Breast epithelium (tissue), 4 donors: ENCODE data around the gene TBC1D2B. TPM values are rescaled to one million over a fixed set of nuclear protein-coding genes. Genes with fewer than 3 reads are reported as not detected.
"Not testable (repeated sequence)": the region's sequence is repeated elsewhere in the genome, so short reads cannot be mapped to it uniquely, and the experiment has no call there.

Source experiments
- DNase-seq, 2 donors: peaks; one replicate each; pipeline ENCODE4 v3.0.0-alpha.2; 2019; ENCODE audit warnings: low spot score in 2 of 2
- H3K27ac ChIP-seq, 2 donors: fragments of 200-600 bp; sonication (generic) in 1 of 2; one replicate each; pipeline ENCODE4 v1.5.1; 2016 to 2019; ENCODE audit warnings: mild to moderate bottlenecking in 1 of 2
- H3K27me3 ChIP-seq, 2 donors: fragments of 200-600 bp; sonication (generic) in 1 of 2; one replicate each; pipeline versions ENCODE4 v1.5.1 to v1.6.0; 2017 to 2019; ENCODE audit warnings: control low read depth in 1 of 2, mild to moderate bottlenecking in 1 of 2
- H3K36me3 ChIP-seq: fragments of 200-600 bp; one replicate; pipeline ENCODE4 v1.5.1; 2019
- H3K4me1 ChIP-seq, 2 donors: fragments of 200-600 bp; sonication (generic); one replicate each; pipeline ENCODE4 v1.5.1; 2016 to 2019; ENCODE audit warnings: control low read depth in 1 of 2
- H3K4me3 ChIP-seq, 3 donors: fragments of 200-600 bp; sonication (generic); 1 replicate in 2 of 3; 2 replicates in 1 of 3; pipeline ENCODE4 v1.5.1; 2016 to 2019; ENCODE audit warnings: mild to moderate bottlenecking in 3 of 3, moderate library complexity in 2 of 3
- H3K9me3 ChIP-seq, 2 donors: fragments of 200-600 bp; sonication (generic) in 1 of 2; one replicate each; pipeline ENCODE4 v1.5.1; 2016 to 2019; ENCODE audit warnings: control low read depth in 1 of 2
- POLR2A ChIP-seq: fragments of 450-650 bp; IDR thresholded peaks from one replicate; pipeline ENCODE4 v1.6.1; 2016; ENCODE audit warnings: antibody characterized with exemption, mild to moderate bottlenecking, moderate library complexity
- POLR2AphosphoS5 ChIP-seq, 3 donors: sonication (generic); formaldehyde crosslinking; IDR thresholded peaks; one replicate each; pipeline ENCODE4 v1.6.1; 2017; ENCODE audit warnings: antibody characterized with exemption in 3 of 3
- intact Hi-C: fragments of 100-400 bp; cut with DNase I; formaldehyde crosslinking; loops from one replicate; pipeline ENCODE4 v1.15.1; 2023; ENCODE audit warnings: low total_unique reads
- total RNA-seq, 3 donors: library from RNA; depleted of rRNA; stranded (reverse); fragments of >200 nt; gene quantifications; one replicate each; pipeline ENCODE4 v1.1.0, GENCODE V29; 2016
- TF ChIP-seq, protein P1 (sequence below), 3 donors: fragments of 450-650 bp; IDR thresholded peaks; one replicate each; pipeline ENCODE4 v1.5.1; 2016 to 2017; ENCODE audit warnings: antibody characterized with exemption in 3 of 3, mild to moderate bottlenecking in 3 of 3, moderate library complexity in 3 of 3

Gene TBC1D2B
- total RNA-seq, 3 donors from 2014 or later, result 44.9 to 71.0 (median 69.2) TPM

DNA sequence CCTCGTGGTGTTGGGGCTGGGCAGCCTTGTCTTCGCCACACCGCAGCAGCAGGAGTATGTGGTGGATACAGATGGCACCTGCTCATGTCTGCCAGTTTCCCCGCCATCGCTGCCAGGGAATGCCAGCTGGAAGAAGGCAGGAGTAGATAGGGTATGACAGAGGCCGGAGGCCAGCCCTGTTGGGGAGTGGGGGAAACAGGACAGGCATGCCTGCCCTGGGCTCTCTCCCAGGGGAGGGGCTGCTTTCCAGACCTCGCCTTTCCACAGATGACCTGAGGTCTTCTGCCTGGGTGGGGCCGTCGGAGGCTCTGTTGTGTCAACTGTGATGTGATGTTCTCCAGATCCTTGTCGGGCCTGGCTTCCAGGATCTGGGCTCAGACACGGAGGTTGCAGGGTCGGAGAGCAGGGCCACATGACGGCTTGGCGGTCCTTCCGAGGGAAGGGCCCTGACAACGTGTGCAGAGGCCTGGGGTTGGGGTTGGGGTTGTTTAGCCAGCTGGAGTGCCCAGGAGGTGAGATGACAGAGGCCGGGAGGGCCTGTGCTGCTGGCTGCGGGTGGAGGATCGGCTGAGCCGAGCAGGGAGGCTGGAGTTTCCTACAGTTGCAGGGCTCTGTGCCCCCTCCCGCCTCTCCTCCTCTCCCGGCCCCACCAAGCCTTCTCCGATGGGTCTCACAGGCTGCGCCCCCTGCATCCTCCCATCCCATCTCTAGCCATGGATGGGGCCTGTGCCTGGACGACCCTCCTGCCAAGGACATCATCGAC is 102.0 kb downstream of the TBC1D2B start:
- Histone ChIP-seq H3K9me3 (no peaks in the 10 kb centered on the region), H3K36me3 (no peaks in the 10 kb centered on the region), H3K27ac (no peak overlapping the region), H3K27me3 (no peaks in the 10 kb centered on the region), H3K4me1 (no peaks in the 10 kb centered on the region), H3K4me3 (no peak overlapping the region)
- no peak for TF ChIP-seq POLR2AphosphoS5 (IDR thresholded peaks at IDR 0.05)
- TF ChIP-seq POLR2A, result no peak
- TF ChIP-seq, protein P1, sequence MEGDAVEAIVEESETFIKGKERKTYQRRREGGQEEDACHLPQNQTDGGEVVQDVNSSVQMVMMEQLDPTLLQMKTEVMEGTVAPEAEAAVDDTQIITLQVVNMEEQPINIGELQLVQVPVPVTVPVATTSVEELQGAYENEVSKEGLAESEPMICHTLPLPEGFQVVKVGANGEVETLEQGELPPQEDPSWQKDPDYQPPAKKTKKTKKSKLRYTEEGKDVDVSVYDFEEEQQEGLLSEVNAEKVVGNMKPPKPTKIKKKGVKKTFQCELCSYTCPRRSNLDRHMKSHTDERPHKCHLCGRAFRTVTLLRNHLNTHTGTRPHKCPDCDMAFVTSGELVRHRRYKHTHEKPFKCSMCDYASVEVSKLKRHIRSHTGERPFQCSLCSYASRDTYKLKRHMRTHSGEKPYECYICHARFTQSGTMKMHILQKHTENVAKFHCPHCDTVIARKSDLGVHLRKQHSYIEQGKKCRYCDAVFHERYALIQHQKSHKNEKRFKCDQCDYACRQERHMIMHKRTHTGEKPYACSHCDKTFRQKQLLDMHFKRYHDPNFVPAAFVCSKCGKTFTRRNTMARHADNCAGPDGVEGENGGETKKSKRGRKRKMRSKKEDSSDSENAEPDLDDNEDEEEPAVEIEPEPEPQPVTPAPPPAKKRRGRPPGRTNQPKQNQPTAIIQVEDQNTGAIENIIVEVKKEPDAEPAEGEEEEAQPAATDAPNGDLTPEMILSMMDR (IDR thresholded peaks at IDR 0.05), result no peak
- intact Hi-C loops, result no loop called here
- peak in 1 of 2 donors; percentile 50 for DNase-seq

DNA sequence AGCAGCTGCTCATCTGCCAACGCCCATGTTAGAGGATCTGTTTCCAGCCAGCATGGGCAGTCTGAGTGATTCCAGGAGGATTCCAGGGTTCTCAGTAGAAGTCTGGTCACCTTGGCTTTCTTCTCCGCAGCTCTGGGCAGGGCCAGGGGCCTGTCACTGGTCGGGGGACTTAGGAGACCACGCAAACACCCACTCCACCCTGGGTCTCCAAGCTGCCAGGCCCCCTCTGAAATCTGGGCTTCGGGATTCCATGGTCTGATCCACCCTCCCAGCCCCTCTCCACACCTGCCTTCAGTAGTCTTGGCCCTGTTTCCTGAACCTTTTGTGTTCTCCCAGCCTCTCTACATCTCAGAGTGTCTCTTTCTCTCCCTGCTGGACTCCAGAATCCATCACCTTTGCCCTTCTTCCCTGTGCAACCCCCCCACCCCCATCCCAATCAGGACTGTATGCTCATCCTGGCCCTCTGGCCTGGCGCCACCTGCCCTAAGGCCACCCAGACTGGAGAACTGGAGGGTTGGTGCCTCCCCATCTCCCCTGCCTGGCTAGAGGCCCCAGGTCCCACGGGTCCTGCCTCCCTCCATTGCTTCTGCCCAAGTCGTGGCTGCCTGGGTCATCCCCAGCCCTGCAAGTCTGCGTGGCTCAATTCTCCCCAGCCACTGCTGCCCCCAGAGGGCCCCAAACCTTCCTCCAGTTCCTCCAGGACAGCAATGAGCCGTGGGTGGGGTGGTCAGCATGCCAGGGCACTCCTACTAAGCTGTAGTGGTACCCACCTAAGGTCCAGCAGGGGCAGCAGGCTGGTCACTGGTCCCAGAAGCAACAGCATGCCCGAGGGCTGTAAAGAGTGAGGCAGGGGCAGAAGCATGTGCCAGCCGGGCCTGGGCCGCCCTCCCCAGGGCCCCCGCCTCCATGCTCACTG is 102.8 kb downstream of the TBC1D2B start:
- DNase-seq, result peak in 1 of 2 donors; percentile 19
- Histone ChIP-seq H3K27me3 (no peaks in the 10 kb centered on the region), H3K4me1 (no peaks in the 10 kb centered on the region), H3K27ac (no peak overlapping the region), H3K36me3 (no peaks in the 10 kb centered on the region), H3K4me3 (no peak overlapping the region), H3K9me3 (no peaks in the 10 kb centered on the region)
- TF ChIP-seq POLR2A (no peak), POLR2AphosphoS5 (IDR thresholded peaks at IDR 0.05) (no peak)
- TF ChIP-seq, protein P1 (IDR thresholded peaks at IDR 0.05), result no peak
- intact Hi-C loops, result no loop called here

DNA sequence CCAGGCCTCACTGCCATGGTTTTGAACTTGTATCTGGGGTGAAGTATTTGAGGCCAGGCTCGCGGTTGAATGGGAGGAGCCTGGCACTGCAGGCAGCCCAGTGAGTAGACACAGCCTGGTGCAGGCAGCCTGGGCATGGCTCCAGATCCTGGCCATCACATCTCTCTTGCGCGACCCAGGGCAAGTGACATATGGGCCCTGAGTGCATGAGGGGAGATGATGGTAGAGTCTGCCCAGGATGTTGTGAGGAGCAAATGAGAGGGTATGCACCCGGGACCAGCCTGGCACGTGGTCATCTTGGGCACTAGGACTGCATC is 103.5 kb downstream of the TBC1D2B start:
- no peaks in the 10 kb centered on the region for H3K4me1 ChIP-seq
- TF ChIP-seq POLR2AphosphoS5 (IDR thresholded peaks at IDR 0.05) (no peak), POLR2A (no peak)
- TF ChIP-seq, protein P1 (IDR thresholded peaks at IDR 0.05), result no peak
- H3K27me3 ChIP-seq, result no peaks in the 10 kb centered on the region
- intact Hi-C loops, result no loop called here
- H3K36me3 ChIP-seq, result no peaks in the 10 kb centered on the region
- peak; percentile 56 to 60 for DNase-seq
- H3K4me3 ChIP-seq, result no peak overlapping the region
- H3K27ac ChIP-seq, result no peak overlapping the region
- no peaks in the 10 kb centered on the region for H3K9me3 ChIP-seq

DNA sequence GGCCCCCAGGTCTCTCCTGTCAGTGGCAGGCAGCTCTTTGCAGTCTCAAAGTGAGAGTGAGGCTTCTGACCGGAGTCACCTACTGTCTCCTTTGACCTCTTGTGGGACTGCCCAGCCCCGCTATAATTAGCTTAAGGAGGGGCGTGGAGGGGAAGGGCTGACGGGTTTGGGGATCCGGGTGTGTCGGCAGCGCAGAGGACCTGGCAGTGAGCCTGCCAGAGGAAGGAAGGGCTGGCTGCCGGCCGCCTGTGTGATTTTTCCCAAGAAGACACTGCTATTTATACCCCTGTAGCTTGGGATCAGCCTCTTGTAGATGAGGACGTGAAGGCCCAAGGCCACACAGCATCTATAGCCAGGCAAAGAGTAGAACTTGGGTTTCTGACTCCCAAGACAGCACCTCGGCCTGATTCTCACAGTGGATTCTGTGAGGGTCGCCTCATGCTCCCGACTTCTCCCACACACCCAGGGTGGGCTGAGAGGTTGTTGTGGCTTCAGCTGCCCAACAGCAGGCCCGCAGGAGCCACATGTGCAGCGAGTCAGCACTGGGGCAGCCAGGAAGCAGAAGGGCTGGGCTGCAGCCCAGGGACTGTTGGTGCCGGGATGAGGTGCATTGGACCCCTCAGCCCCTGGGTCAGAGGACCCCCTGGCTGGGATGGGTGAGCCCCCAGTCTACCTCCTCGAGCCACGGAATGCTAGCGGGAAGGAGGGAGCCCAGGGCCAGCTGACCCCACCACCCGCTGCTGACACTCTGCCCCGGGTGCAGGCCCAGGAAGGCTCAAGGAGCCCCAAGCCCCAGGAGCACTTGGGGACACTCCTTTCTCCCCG is 104.0 kb downstream of the TBC1D2B start:
- intact Hi-C loops, H3K27ac ChIP-seq: not testable (repeated sequence)

DNA sequence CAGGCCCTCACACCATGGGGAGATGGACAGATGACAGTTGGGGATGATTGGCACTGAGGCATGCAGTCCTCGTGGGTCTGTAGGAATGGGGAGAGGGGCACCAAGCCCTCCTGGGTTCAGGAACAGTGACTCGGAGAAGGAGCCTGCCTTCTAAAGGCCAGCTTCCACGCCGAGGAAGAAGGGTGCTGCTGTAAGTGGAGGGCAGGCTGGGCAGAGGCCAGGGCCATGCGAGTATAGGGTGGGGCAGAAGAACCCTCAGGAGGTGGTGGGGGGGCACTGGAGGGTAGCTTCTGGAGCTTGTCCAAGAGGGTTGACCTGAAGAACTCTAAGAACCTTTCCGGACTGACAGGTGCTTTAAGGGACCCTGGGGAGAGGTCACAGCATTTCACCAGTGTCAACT is 104.8 kb downstream of the TBC1D2B start:
- intact Hi-C loops, H3K9me3 ChIP-seq, H3K36me3 ChIP-seq, H3K27me3 ChIP-seq, H3K4me1 ChIP-seq, H3K27ac ChIP-seq, H3K4me3 ChIP-seq, DNase-seq: not testable (repeated sequence)

More for the DNA sequence above, 104.0 kb downstream of the TBC1D2B start:
- H3K27me3 ChIP-seq, DNase-seq, H3K36me3 ChIP-seq, H3K4me3 ChIP-seq, H3K9me3 ChIP-seq, H3K4me1 ChIP-seq: not testable (repeated sequence)

DNA sequence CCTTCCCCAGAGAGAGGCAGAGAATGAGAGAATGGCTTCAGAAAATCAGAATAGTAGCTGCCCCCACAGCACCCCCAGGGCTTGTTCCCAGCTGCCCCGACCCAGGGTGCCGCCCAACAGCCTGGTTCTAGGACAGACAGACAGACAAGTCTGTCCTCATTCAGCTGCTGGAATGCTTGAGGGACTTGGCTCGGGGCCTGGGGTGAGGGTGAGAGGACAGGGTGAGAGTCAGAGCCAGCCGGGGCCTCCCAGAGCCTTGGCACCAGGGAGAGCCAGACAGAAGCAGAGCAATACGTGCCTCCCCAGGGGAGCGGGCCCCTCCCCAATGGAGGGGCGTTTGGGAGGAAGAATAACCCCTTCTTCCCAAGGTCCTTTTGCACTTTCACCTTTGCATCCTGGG is 105.6 kb downstream of the TBC1D2B start:
- H3K27me3 ChIP-seq, H3K36me3 ChIP-seq, H3K9me3 ChIP-seq, DNase-seq, intact Hi-C loops, H3K4me1 ChIP-seq, H3K27ac ChIP-seq, H3K4me3 ChIP-seq: not testable (repeated sequence)

DNA sequence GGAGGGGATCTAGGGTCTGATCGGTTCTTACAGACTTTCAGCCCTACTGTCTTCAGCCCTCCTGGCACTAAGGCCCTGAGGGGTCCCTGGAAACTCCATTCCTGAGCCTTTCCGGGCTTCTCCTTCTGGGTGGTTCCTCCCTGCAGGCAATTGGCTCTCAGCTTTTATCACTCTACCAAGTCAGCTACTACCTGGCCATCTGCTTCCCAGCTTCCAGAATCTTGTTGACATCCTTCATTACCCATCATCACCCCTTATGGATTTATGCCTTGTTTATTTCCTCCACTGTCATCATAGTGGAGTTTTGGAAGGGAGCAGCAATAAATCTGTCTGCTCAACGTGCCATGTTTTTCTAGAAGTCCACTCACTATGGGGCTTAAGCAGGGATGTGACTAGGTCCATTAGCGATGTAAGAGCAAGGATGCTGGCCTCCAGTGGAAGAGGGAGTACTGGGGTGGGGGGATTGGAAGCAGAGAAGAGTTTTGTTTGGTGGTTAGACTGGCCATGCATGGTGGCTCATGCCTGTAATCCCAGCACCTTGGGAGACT is 106.6 kb downstream of the TBC1D2B start:
- H3K36me3 ChIP-seq, H3K27me3 ChIP-seq, intact Hi-C loops, H3K9me3 ChIP-seq, H3K4me3 ChIP-seq, DNase-seq, H3K27ac ChIP-seq, H3K4me1 ChIP-seq: not testable (repeated sequence)
